NCI-H187 treated with DMSO at 0.1 percent for 48 hours (cell line): Measurements from ENCODE around the gene MATR3.
"Not testable (repeated sequence)": the region's sequence is repeated elsewhere in the genome, so short reads cannot be mapped to it uniquely, and the experiment has no call there.

Experiments
- DNase-seq: peaks from one replicate; lab custom pipeline; 2025; lab: John Stamatoyannopoulos, UW

Gene MATR3

GRCh38 chr5:139354186-139354585 is 60.6 kb downstream of the MATR3 start:
- no peak for DNase-seq

- not testable (repeated sequence) for DNase-seq
Observed at GRCh38 chr5:139355900-139356299, 62.4 kb downstream of the MATR3 start.

DNA sequence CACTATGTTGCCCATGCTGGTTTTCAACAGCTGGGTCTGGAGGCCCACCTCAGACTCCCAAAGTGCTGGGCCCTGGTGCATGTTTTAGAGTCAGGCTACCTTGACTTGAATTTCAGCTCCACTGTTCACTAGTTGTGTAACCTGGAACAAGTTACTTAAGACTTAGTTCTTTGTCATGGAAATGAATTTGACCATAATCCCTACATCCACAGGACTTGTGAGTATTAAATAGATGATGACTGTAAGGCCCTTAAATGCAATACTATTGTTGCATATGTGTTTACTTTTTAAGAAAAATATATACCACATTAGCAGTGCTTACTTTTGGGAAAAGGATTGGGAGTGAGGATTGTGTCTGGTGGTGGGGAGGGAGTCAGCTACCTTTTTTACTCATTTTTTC is 64.5 kb downstream of the MATR3 start:
- DNase-seq: no peak

DNA sequence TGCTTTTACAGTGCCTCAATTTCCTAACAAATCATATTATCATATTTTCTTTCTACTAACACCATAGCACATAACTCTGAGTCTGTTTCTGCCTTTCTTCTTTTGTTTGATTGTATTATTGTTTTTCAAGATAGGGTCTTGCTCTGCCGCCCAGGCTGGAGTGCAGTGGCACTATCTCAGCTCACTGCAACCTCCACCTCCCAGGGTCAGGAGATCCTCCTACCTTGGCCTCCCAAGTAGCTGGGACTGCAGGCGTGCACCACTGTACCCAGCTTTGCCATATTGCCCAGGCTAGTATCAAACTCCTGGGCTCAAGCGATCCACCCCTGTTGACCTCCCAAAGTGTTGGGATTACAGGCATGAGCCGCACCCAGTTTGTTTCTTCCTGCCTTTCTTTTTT is 66.8 kb downstream of the MATR3 start:
- no peak for DNase-seq

- DNase-seq: no peak
Observed at GRCh38 chr5:139361835-139362429, 68.4 kb downstream of the MATR3 start.

GRCh38 chr5:139363937-139364336 is 70.4 kb downstream of the MATR3 start:
- DNase-seq: no peak

DNA sequence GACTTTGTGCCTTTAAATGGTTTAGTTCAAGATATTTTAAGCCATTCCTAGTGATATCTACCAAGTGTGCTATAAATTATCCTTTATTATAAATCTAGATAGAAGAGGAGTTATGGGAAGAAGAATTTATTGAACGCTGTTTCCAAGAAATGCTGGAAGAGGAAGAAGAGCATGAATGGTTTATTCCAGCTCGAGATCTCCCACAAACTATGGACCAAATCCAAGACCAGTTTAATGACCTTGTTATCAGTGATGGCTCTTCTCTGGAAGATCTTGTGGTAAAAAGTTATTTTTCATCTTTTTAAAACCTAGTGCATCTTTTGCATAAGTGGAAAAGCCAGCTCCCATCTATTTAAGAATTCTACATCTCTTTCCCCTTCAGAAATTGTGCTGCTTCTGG is 70.9 kb downstream of the MATR3 start:
- no peak for DNase-seq

- no peak for DNase-seq
Observed at GRCh38 chr5:139368613-139369012, 75.1 kb downstream of the MATR3 start.

DNA sequence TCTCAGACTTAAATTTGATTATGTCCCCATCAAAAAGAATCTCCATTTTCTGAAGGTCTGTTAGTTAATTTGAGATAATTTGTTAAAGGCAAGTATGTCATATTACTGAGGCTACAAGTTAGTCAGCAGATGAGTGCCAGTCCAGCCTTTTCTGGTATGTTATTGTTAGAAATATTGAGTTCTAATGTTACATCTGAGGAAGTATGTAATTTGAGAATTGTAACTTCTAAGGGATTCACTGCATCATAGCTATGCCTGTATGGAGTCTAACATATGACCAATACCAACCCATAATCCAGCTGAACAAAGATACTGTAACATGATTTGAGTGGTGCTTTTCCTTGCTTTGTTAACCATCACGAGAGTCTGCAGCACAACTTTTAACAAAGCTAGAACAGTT is 75.6 kb downstream of the MATR3 start:
- no peak for DNase-seq

DNA sequence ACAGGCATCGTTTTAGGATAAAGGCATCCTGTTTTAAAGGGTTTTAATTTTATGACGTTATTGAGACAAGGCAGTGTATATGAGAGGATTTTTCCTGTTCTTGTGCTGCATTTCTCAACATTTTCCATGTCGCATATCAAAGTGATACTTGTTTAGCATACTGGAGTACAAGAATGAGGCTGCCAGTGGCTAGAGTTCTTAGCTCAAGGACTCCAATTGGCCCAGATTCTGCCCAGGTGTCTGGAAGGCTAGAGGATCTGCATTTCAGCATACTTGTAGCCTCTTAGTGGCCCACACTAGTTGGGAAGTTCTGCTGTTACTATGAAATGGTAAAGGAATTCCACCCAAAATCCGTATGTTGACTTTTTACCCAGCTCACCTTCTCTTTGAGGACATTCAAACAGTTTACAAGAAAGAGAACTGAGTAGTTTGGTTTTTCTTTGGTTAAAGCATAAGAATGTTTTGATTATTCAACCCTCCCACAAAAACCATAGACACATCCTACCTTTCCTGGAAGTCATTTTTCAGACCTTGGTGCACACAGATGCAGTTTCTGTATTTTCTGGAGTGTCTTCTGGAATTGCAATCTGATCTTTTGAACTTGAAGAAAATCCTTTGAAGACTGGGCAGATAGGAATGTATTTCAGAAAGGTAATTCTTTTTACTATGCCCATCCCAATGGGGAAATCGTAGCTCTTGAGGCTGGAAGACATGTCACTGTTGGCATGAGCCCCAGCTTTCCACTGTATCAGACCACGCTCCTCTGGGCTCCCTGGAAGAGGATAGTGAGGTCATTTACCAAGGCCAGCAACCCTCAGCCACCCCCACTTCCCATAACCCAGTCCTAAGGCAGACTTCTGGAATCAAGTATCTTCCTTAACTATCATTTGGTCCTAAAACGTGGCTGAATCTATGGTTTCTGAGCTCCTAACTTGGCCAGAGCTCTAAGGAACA is 78.2 kb downstream of the MATR3 start:
- DNase-seq: no peak

- no peak for DNase-seq
Observed at GRCh38 chr5:139374909-139375308, 81.4 kb downstream of the MATR3 start.

DNA sequence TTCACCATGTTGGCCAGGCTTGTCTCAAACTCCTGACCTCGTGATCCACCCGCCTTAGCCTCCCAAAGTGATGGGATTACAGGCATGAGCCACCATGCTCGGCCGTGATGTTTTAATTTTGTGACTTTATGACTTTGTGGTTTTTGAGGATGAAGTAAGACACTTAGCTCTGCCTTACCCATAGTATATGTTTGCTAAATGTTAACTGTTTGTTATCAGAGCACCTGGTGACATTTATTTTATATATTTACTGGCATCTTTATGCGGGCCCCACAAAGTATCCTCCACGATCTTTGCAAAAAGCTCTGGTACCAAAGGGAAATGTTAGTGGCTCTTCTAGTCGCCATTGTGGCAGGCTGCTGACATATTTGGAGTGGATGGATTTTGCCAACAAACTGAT is 82.8 kb downstream of the MATR3 start:
- no peak for DNase-seq

DNA sequence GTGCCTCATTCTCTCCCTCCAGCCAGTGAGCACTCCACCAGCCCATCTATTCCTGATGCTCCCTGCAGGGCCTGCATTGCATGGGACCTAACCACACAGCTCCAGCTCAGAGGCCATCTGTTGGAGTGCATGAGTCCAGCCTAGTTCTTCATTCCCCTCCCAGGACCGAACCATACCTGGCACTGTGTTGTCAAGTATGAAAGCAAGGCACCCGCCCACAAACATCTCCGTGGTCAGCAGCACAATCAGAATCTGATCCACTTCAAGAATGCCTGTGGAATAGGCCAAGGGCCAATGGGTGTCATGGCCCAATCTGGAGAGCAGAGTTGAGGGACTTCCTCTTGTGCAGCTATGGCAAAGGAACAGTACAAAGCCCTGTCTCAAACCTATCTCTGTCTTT is 83.7 kb downstream of the MATR3 start:
- no peak for DNase-seq

DNA sequence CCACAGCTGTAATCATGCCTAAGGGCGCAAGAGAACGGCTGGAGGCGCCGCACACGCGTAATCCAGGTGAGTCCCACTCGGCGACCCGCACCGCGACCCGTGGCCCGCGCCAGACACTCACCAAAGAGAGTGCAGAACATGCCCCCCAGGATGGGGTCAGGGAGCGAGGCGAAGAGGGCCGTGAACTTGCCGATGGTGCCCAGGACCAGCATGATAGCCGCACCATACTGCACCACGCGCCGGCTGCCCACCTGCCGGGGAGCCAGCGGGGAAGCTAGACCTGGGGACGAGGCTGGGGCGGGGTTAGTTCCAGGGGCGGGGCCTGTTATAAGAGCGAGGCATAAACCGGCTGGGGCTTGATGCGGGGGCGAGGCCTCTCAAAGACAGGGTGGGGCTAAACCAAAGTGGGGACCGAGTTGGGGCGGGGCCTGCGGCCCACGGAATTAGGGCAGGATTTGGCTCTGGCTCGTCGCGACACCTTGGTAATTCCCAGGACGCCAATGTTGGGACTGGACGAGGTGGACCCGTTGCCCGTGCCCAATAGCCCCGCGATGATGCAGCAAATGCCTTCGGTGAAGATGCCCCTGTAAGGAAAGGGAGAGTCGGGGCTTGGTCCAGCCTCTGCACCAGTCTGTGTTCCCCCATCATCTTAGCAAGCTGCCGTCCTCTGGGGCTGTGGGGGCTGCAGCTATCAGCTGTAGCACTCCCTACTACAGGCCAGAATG is 84.7 kb downstream of the MATR3 start:
- DNase-seq: no peak

- DNase-seq: no peak
Observed at GRCh38 chr5:139378941-139379361, 85.4 kb downstream of the MATR3 start.

DNA sequence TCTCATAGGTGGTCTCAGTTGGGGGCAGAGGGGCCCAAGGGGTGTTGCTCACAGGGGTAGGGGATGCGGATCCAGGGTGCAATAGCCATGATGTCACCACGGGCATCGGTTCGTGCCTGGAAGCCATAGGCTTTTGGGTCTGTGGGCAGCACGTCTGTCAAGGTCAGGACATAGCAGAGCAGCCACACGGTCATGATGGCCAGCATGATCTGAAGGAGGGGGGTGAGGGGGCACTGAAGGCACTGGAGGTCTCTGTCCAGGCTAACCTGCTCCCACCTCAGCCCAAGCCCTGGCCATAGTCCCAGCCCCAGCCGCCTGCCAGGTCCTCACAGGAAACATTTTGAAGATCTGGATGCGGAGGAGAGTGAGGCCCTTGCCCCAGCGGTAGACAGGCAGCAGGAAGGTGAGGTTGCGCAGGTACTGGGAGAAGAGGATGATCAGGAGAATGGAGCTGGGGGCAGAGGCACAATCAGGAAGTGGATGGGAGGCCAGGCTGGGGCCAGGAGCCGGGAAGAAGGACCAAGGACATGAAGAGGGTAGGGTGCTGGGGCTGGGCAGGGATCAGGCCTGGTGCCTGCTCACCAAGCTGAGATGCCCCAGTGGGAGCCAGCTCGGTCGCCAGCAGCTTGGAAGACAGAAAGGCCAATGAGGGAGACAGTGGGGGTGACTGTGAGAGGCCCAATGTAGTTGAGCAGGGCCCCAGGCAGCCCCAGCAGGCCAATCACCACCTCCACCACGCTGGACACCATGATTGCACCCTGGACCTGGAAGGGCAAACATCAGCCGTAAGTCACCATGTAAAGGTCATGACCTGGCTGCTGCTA is 86.3 kb downstream of the MATR3 start:
- DNase-seq: no peak
